GM13976 (cell line): Measurements from ENCODE around the gene WDFY1.

Experiments used
- DNase-seq: peaks from one replicate; pipeline ENCODE4 v3.0.0; 2012; ENCODE audit warnings: low spot score
- in situ Hi-C: fragments of 300-500 bp; cut with MboI; formaldehyde crosslinking; loops from one replicate; pipeline ENCODE4 v1.12.0; 2022; ENCODE audit warnings: low sequenced_read_pairs, mixed read lengths, inconsistent platforms; ENCODE audit not compliant: unreplicated experiment
- TF ChIP-seq, protein P1 (sequence below): IDR thresholded peaks from 2 replicates; pipeline ENCODE4 v1.5.1; 2012; ENCODE audit warnings: borderline replicate concordance, mild to moderate bottlenecking; ENCODE audit not compliant: insufficient read depth; ENCODE audit errors: extremely low read depth, missing control alignments, control extremely low read depth

Gene WDFY1, protein sequence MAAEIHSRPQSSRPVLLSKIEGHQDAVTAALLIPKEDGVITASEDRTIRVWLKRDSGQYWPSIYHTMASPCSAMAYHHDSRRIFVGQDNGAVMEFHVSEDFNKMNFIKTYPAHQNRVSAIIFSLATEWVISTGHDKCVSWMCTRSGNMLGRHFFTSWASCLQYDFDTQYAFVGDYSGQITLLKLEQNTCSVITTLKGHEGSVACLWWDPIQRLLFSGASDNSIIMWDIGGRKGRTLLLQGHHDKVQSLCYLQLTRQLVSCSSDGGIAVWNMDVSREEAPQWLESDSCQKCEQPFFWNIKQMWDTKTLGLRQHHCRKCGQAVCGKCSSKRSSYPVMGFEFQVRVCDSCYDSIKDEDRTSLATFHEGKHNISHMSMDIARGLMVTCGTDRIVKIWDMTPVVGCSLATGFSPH

DNA sequence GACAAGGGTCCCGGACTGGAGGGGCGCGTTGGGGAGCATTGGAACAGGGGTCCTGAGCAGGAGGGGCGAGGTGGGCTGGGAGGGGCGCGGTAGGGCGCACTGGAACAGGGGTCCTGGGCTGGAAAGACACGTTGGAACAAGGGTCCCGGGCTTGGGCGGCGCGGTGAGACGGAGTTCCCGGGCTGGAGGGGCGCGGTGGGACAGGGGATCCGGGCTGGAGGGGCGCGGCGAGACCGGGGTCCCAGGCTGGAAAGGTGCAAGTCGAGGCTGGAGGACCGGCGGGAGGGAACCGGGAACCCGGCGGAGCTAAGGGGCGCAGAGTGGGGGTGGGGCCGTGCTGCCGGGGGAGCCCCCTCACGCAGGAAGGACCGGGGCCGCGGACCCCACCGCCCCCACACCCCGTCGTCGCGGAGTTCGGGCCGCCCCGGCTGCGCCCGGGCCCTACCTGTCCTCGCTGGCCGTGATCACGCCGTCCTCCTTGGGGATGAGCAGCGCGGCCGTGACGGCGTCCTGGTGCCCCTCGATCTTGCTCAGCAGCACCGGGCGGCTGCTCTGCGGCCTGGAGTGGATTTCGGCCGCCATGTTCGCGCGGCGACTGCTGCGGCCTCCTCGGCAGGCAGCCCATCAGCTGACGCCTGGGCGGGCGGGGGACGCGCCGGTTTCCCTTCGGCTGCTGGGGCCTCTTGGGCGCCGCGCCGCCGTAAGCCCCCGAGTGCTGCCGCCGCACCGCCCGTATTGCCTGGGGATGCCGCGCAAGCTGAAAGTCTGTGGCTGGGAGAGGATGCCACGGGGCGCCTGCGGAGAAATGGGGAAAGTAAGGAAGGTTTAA is at the start of gene WDFY1:
WDFY1 (minus strand) TSS at position 633 of the 829 bp plus-strand sequence; CDS start at position 582, 51 bp downstream.
- TF ChIP-seq, protein P1, sequence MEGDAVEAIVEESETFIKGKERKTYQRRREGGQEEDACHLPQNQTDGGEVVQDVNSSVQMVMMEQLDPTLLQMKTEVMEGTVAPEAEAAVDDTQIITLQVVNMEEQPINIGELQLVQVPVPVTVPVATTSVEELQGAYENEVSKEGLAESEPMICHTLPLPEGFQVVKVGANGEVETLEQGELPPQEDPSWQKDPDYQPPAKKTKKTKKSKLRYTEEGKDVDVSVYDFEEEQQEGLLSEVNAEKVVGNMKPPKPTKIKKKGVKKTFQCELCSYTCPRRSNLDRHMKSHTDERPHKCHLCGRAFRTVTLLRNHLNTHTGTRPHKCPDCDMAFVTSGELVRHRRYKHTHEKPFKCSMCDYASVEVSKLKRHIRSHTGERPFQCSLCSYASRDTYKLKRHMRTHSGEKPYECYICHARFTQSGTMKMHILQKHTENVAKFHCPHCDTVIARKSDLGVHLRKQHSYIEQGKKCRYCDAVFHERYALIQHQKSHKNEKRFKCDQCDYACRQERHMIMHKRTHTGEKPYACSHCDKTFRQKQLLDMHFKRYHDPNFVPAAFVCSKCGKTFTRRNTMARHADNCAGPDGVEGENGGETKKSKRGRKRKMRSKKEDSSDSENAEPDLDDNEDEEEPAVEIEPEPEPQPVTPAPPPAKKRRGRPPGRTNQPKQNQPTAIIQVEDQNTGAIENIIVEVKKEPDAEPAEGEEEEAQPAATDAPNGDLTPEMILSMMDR, result no peak
- DNase-seq, result peak; percentile 94
- in situ Hi-C loops, result no loop called here

DNA sequence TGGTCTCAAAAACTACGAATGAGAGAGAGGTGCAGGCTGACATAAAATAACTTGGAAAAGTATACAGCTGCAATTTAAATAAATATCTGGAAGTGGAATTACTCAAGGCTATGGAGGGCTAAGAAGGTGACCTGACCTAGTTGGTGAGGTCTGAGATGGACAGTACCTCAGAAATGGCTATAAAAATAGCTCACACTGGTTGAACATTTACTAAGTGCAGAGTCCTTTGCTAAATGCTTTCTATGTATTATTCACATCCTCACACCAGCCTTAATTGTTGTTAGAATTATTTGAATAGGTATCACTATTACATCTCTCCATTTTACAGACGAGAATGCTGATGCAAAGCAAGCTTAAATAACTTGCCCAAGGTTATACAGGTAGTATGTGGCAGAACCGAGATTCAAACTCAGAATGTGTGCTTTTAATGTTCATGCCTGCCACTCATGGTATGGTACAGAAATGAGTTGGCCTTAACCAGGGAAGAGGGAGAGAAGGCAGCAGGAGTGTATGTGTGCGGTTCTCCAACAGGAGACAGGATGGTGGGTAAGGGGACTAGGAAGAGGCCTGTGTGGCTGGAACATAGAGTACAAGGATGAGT is 49.5 kb upstream of the WDFY1 start:
- TF ChIP-seq, protein P1, result no peak
- DNase-seq, result no peak
- in situ Hi-C loops, result loop anchor here (10.0 kb wide), 1 partner anchor 290 kb away; no protein-coding TSS in a partner anchor

DNA sequence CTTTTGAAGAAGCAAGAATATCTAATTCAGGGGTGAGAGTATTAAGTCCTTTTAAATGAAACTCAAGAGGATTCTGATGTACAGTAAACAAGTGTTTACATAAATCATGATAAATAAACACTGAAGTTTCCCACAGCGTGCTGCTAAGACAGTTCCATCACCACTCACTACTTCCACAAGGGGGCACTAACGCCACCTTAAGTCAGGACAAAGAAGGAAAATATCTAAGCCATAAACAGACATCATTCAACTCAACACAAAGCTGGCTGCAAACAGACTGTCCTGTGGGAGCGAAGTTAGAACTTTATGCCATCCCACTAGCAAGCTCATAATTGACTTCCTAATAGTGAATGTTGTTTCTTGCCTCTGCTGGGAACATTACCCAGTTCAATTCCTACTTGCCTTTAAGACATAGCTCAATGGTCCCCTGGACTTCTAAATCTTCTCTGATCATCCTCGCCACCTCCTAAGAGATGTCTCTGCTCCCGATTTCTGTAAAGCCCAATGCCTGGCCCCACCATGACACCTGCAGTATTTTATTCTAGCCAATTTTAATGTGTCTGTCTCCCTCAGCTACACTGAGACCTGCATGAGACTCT is 48.6 kb upstream of the WDFY1 start:
- in situ Hi-C loops, result loop anchor here (10.0 kb wide), 1 partner anchor 291 kb away; no protein-coding TSS in a partner anchor
- peak; percentile 71 for DNase-seq

DNA sequence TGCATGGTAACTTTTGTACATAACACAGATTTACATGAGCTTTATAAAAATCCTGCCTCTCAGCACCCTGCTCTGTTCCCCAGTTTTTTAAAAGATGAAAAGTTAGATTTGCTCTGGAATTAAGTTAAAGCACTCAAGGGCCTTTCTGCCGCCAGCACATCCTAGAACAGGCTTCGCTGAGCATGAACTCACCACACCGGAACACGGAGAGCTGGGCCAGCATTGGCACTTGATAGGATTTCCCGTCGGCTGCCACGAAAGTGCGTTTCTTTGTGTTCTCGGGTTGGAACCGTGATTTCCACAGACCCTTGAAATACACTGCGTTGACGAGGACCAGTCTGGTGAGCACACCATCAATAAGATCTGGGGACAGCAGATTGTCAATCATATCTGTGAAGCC is 46.5 kb upstream of the WDFY1 start:
- in situ Hi-C loops, result loop anchor here (10.0 kb wide), 1 partner anchor 293 kb away; no protein-coding TSS in a partner anchor
- DNase-seq, result no peak
- TF ChIP-seq, protein P1, result no peak

More for the DNA sequence above, 48.6 kb upstream of the WDFY1 start:
- TF ChIP-seq, protein P1, result peak; percentile 75

DNA sequence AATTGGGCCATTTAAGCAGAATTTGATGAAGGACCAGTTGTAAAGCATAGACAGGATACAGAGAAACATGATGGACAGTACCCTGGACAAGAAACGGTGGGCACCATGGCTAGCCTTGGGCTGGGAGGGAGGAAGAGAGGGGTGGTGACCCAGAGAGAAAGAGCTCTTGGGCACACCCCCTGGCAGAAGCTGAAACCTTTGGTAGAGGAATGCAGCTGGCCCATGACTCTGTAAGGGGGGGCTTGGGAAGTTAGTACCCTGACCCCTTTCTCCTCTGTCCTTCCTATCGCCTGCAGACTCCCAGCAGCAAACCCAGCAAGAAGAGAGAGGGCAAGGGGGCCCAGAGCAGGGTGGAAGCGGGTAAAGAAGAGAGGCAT is 44.7 kb upstream of the WDFY1 start:
- in situ Hi-C loops, result loop anchor here (10.0 kb wide), 1 partner anchor 295 kb away; no protein-coding TSS in a partner anchor
- TF ChIP-seq, protein P1, result no peak
- DNase-seq, result no peak

DNA sequence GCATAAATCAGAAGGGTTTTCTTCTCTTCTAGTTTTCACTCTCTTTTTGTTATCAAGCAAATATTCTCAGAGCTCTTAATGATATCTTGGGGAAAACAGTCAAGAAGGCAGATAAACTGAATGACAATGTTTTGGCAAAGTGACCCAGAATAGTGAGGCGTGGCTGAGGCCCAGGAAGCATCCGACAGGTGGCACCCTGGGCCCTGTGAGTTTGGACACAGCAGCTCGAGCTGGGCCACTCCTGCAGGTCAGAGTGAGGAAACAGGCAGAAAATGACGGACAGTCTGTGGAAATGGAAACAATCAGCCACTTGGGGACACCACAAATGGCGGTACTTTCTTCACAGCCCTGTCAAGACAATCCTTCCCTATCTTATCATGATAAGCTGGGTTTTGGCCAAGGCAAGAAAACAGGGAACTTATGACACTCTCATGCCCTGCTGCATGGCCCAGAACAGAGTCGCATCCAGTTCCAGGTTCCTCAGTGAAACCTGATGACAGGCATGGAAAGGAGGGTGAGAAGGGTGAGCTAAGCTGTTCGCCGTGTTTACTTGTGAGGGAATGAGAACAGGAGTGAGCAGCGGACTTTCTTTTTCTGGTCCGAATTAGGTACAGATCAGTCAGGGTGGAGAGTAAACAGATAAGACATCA is 44.2 kb upstream of the WDFY1 start:
- TF ChIP-seq, protein P1, result no peak
- in situ Hi-C loops, result no loop called here
- DNase-seq, result no peak
